Measurements from ENCODE around the gene DACH1.

DACH1 gene

DNA sequence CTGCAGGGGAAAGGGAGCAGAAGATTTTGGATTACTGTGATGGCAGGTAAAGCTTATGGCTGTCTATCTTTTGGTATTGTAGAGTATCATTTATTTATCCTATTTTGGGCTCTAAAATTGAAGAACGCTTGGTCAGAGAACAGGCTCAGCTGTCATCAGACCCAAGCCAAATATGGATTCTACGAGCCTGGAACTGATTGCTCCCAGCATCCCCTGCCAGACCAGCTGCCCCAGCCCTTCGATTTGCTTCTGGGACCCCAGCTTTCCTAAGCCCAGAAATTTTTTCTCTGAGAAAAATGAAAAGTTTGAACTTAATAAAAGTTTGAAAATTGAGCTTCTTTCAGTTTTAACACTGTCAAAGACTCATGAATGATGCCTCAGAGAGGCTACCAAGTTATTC, 472.8 kb downstream of the DACH1 start:
- Mint-ChIP-seq H3K27ac (no peak overlapping the region), H3K4me1 (ENCODE audit: low read depth) (no peaks in the 10 kb centered on the region), H3K4me3 (no peak overlapping the region), H3K27me3 (ENCODE audit: low read depth) (no peaks in the 10 kb centered on the region), H3K9me3 (no peaks in the 10 kb centered on the region), H3K36me3 (ENCODE audit: low read depth) (no peaks in the 10 kb centered on the region)
